GM12878 (cell line): ENCODE results near the gene SCP2. TPM values are rescaled to one million over a fixed set of nuclear protein-coding genes. Genes with fewer than 3 reads are reported as not detected.

Experiments used
- ATAC-seq: fragments of 200-7000 bp; cut with Tn5 transposase; 3 replicates; pipeline ENCODE4 v1.9.1; 2020; ENCODE audit warnings: mild to moderate bottlenecking, moderate library complexity
- BruUV-seq: library from RNA; stranded (reverse); fragments of 400-500 nt; replicated peaks from 2 replicates; lab custom pipeline; 2021; lab: Mats Ljungman, UMichigan
- CTCF ChIA-PET: fragments of 300-600 bp; sonication (Branson Sonifier 250); formaldehyde crosslinking; extraction: SDS; loops from one replicate; lab custom pipeline; 2021; ENCODE audit warnings: inconsistent platforms; lab: Yijun Ruan, JAX
- POLR2A ChIA-PET: fragments of 350-600 bp; formaldehyde crosslinking; extraction: SDS; loops from one replicate; lab custom pipeline; 2021; ENCODE audit warnings: inconsistent platforms; lab: Charles Lee
- RAD21 ChIA-PET: fragments of 300-600 bp; sonication (Branson Sonifier 250); formaldehyde crosslinking; loops from one replicate; lab custom pipeline; 2023; ENCODE audit warnings: antibody characterized with exemption; ENCODE audit not compliant: unreplicated experiment; lab: Charles Lee
- SMC1A ChIA-PET: fragments of 300-600 bp; sonication (Branson Sonifier 250); formaldehyde crosslinking; loops from one replicate; lab custom pipeline; 2023; ENCODE audit not compliant: unreplicated experiment, uncharacterized antibody; lab: Charles Lee
- DNase-seq: peaks from one replicate; pipeline ENCODE4 v3.0.0-alpha.2; 2011; ENCODE audit warnings: low read depth, low spot score
- FAIRE-seq: peaks from 3 replicates; lab custom pipeline; 2011; peaks lifted over from hg19 to GRCh38; lab: Jason Lieb, UNC
- H2AFZ ChIP-seq: 2 replicates; pipeline ENCODE4 v1.6.0; 2011; ENCODE audit warnings: low read depth, low read length, control low read depth; ENCODE audit not compliant: control insufficient read depth
- H3K27ac ChIP-seq: 2 replicates; pipeline ENCODE4 v1.5.1; 2011; ENCODE audit warnings: control low read depth; ENCODE audit not compliant: control insufficient read depth, insufficient read depth
- H3K27me3 ChIP-seq, 2 experiments: replicated peaks in 1 of 2; 2 replicates each; pipeline versions ENCODE4 v1.6.0 to v1.6.1; 2011; ENCODE audit warnings: low read length in 1 of 2; ENCODE audit not compliant: control insufficient read depth in 2 of 2, insufficient read depth in 2 of 2
- H3K36me3 ChIP-seq, 2 experiments: 2 replicates each; pipeline ENCODE4 v1.5.1; 2011; ENCODE audit warnings: low read length in 1 of 2; ENCODE audit not compliant: control insufficient read depth in 2 of 2, insufficient read depth in 2 of 2
- H3K4me1 ChIP-seq: 2 replicates; pipeline ENCODE4 v1.6.1; 2011; ENCODE audit warnings: mild to moderate bottlenecking, low read length, moderate library complexity, mixed read lengths; ENCODE audit not compliant: control insufficient read depth, insufficient read depth
- H3K4me2 ChIP-seq: 2 replicates; pipeline ENCODE4 v1.6.0; 2011; ENCODE audit warnings: control low read depth; ENCODE audit not compliant: control insufficient read depth, insufficient read depth
- H3K4me3 ChIP-seq: fragments of 200-600 bp; sonication (generic); 2 replicates; pipeline ENCODE4 v1.5.1; 2016
- H3K79me2 ChIP-seq: 2 replicates; pipeline ENCODE4 v1.6.0; 2011; ENCODE audit warnings: low read length; ENCODE audit not compliant: control insufficient read depth, insufficient read depth
- H3K9ac ChIP-seq: 2 replicates; pipeline ENCODE4 v1.8.0; 2011; ENCODE audit warnings: low read length, control low read depth, mixed read lengths; ENCODE audit not compliant: control insufficient read depth, insufficient read depth
- H3K9me3 ChIP-seq: replicated peaks from 3 replicates; pipeline ENCODE4 v1.5.1; 2011; ENCODE audit warnings: mild to moderate bottlenecking, low read length; ENCODE audit not compliant: control insufficient read depth, insufficient read depth
- H4K20me1 ChIP-seq: 2 replicates; pipeline ENCODE4 v1.6.0; 2011; ENCODE audit not compliant: control insufficient read depth, insufficient read depth
- BACH1 ChIP-seq: fragments of 450-650 bp; IDR thresholded peaks from 2 replicates; pipeline ENCODE4 v1.6.1; 2017; ENCODE audit warnings: mild to moderate bottlenecking, borderline replicate concordance
- GABPA ChIP-seq: IDR thresholded peaks from 2 replicates; pipeline ENCODE4 v1.6.1; 2014; ENCODE audit warnings: antibody characterized with exemption, low read depth, mild to moderate bottlenecking, inconsistent platforms
- HDAC2 ChIP-seq: fragments of 200-600 bp; sonication (generic); IDR thresholded peaks from 2 replicates; pipeline ENCODE4 v1.6.1; 2017
- NR2C1 ChIP-seq: fragments of 450-650 bp; IDR thresholded peaks from 2 replicates; pipeline ENCODE4 v1.6.1; 2017; ENCODE audit warnings: antibody characterized with exemption, mild to moderate bottlenecking, moderate library complexity
- STAT3 ChIP-seq: IDR thresholded peaks from 2 replicates; pipeline ENCODE4 v1.6.1; 2011; ENCODE audit warnings: low read depth, low read length, improper control_type of control experiment
- SUPT20H ChIP-seq: IDR thresholded peaks from 2 replicates; pipeline ENCODE4 v1.6.1; 2011; ENCODE audit warnings: low read depth, mild to moderate bottlenecking, low read length, moderate library complexity, borderline replicate concordance; ENCODE audit not compliant: control insufficient read depth
- TARDBP ChIP-seq: IDR thresholded peaks from 2 replicates; pipeline ENCODE4 v1.6.1; 2016; ENCODE audit warnings: borderline replicate concordance
- WGBS: methylation state at CpG from one replicate; pipeline ENCODE4 v1.1.6; 2016; ENCODE audit warnings: low lambda C conversion rate; ENCODE audit not compliant: insufficient replicate concordance, insufficient coverage; ENCODE audit errors: missing lambda C conversion rate; 5-methylcytosine and 5-hydroxymethylcytosine counted together
- in situ Hi-C: fragments of 300-500 bp; cut with MboI; formaldehyde crosslinking; loops from 9 replicates; pipeline ENCODE4 v1.14.3; 2018; ENCODE audit warnings: mixed read lengths
- intact Hi-C: fragments of 100-400 bp; cut with micrococcal nuclease; formaldehyde crosslinking; loops from one replicate; pipeline ENCODE4 v1.14.2; 2022; ENCODE audit not compliant: unreplicated experiment
- polyA plus RNA-seq, 11 experiments: library from polyadenylated mRNA; depleted of rRNA in 4 of 11; unstranded in 6 of 11; stranded (reverse) in 5 of 11; fragments of >200 nt; fragmentation: Nextera tagmentation in 4 of 11; fragmentation: Illumina TruSeq in 1 of 11; extraction: Ambion mirVana in 4 of 11; extraction: Trizol in 1 of 11; gene quantifications; 1 replicate in 1 of 11; 2 replicates in 10 of 11; pipeline versions ENCODE4 v1.2.1 to v1.2.3, GENCODE V29; 2011 to 2016; ENCODE audit warnings: inconsistent platforms in 2 of 11, missing spikeins in 2 of 11, low read depth in 1 of 11
- total RNA-seq, 4 experiments: library from RNA; depleted of rRNA in 3 of 4; stranded (reverse); fragments of >200 nt in 3 of 4; fragmentation: Illumina TruSeq in 1 of 4; extraction: Trizol in 1 of 4; gene quantifications; 2 replicates each; pipeline versions ENCODE4 v1.2.1 to v1.2.3, GENCODE V29; 2013 to 2021
- TF ChIP-seq, protein P1 (sequence below), 3 experiments: IDR thresholded peaks in 2 of 3; conservative IDR thresholded peaks in 1 of 3; 2 replicates each; pipeline ENCODE4 v1.5.1; 2011; ENCODE audit warnings: low read depth in 3 of 3, low read length in 3 of 3, mild to moderate bottlenecking in 3 of 3, control low read depth in 2 of 3, moderate library complexity in 2 of 3, inconsistent platforms in 1 of 3, mixed read lengths in 1 of 3; ENCODE audit not compliant: control insufficient read depth in 2 of 3, insufficient read depth in 1 of 3; ENCODE audit errors: extremely low read depth in 1 of 3

The SCP2 gene
- total and polyA plus RNA-seq, 10 of the 15 experiments (the other 5 are each of a cell fraction or from before 2014, with no cell fraction given), result 74.3 to 327 (median 127) TPM

DNA sequence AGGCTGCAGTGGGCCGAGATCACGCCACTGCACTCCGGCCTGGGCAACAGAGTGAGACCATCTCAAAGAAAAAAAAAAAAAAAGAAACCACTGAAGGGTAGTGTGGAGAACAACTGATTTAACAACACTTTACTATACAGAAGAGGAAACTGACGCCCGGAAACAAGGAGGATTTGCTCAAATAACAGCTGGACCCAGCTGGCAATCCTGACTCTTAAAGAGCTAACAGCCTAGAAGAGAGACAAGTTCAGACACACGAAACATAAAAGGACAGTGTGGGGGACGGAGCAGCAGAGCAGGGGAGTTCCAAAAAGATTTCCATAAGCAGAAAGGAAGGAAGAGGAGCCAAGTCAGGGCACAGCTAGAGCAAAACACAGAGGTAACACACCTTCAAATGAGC, 9.9 kb upstream of the SCP2 start:
- DNase-seq (no peak), ATAC-seq (no peak), FAIRE-seq (no peak)
- intact Hi-C loops, result no loop called here
- H3K9me3 ChIP-seq, result no peaks in the 10 kb centered on the region
- no peak overlapping the region for H2AFZ ChIP-seq
- no peak for TF ChIP-seq SUPT20H
- TF ChIP-seq HDAC2, result no peak
- ChIA-PET CTCF (interaction anchor here (1.1 to 1.3 kb wide), 2 partner anchors 11 to 265 kb away, joined by 3 to 4 read pairs; no protein-coding TSS in a partner anchor), RAD21 (no interaction called here), POLR2A (no interaction called here), SMC1A (interaction anchor here (0.7 to 1.1 kb wide), 2 partner anchors 11 to 281 kb away, joined by 3 to 4 read pairs; no protein-coding TSS in a partner anchor)
- H3K9ac ChIP-seq, result no peak overlapping the region
- no peaks in the 10 kb centered on the region for H3K79me2 ChIP-seq
- H3K27me3 ChIP-seq, result no peaks in the 10 kb centered on the region
- no peak overlapping the region for H3K27ac ChIP-seq
- H3K4me3 ChIP-seq, result no peak overlapping the region
- no peaks in the 10 kb centered on the region for H3K4me1 ChIP-seq
- in situ Hi-C loops, result loop anchor here (25.0 kb wide), 1 partner anchor 270 kb away; the partner anchor contains the start of gene CPT2
- WGBS, result 99% methylated on average over 4 of the region's 7 CpGs
- H4K20me1 ChIP-seq, result no peaks in the 10 kb centered on the region
- H3K36me3 ChIP-seq, result no peaks in the 10 kb centered on the region
- no peak overlapping the region for H3K4me2 ChIP-seq
- no TSS peak for BruUV-seq

- TF ChIP-seq BACH1 (no peak), TARDBP (no peak), GABPA (no peak), NR2C1 (no peak), STAT3 (no peak)
- TF ChIP-seq, protein P1, sequence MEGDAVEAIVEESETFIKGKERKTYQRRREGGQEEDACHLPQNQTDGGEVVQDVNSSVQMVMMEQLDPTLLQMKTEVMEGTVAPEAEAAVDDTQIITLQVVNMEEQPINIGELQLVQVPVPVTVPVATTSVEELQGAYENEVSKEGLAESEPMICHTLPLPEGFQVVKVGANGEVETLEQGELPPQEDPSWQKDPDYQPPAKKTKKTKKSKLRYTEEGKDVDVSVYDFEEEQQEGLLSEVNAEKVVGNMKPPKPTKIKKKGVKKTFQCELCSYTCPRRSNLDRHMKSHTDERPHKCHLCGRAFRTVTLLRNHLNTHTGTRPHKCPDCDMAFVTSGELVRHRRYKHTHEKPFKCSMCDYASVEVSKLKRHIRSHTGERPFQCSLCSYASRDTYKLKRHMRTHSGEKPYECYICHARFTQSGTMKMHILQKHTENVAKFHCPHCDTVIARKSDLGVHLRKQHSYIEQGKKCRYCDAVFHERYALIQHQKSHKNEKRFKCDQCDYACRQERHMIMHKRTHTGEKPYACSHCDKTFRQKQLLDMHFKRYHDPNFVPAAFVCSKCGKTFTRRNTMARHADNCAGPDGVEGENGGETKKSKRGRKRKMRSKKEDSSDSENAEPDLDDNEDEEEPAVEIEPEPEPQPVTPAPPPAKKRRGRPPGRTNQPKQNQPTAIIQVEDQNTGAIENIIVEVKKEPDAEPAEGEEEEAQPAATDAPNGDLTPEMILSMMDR (IDR thresholded peaks at IDR 0.05 in 2 of 3, conservative IDR thresholded peaks at IDR 0.05 in 1 of 3; ENCODE audit: control insufficient read depth in 2 of 3, extremely low read depth in 1 of 3, insufficient read depth in 1 of 3, low read depth in 3 of 3, low read length in 3 of 3), result no peak
- intact Hi-C loops (no loop called here), in situ Hi-C loops (loop anchor here (25.0 kb wide), 1 partner anchor 270 kb away; the partner anchor contains the start of gene CPT2)
- no peaks in the 10 kb centered on the region for H4K20me1 ChIP-seq
- H3K36me3 ChIP-seq, result no peaks in the 10 kb centered on the region
- DNase-seq, result no peak
- no peaks in the 10 kb centered on the region for H3K9me3 ChIP-seq
- no peak overlapping the region for H3K4me2 ChIP-seq
- ChIA-PET RAD21 (no interaction called here), SMC1A (interaction anchor here (0.6 to 1.1 kb wide), 3 partner anchors 12 to 281 kb away, joined by 3 to 4 read pairs (median 3); no protein-coding TSS in a partner anchor), POLR2A (no interaction called here), CTCF (interaction anchor here (1.1 to 1.3 kb wide), 2 partner anchors 12 to 265 kb away, joined by 3 to 4 read pairs; no protein-coding TSS in a partner anchor)
- H2AFZ ChIP-seq, result no peak overlapping the region
- H3K9ac ChIP-seq, result no peak overlapping the region
- no peak for FAIRE-seq
- H3K79me2 ChIP-seq, result no peaks in the 10 kb centered on the region
- no peaks in the 10 kb centered on the region for H3K27me3 ChIP-seq
- no peak overlapping the region for H3K4me3 ChIP-seq
- no peak for ATAC-seq
- H3K4me1 ChIP-seq, result no peaks in the 10 kb centered on the region
- BruUV-seq, result no TSS peak
- WGBS, result 100% methylated on average over 1 of the region's 1 CpG
- no peak overlapping the region for H3K27ac ChIP-seq
Observed at GRCh38 chr1:52917581-52917980, 9.5 kb upstream of the SCP2 start.
